Kidney capillary endothelial cell (primary cell): Measurements from ENCODE around the gene RPS14.

Experiments
- DNase-seq: peaks from one replicate; pipeline ENCODE4 v3.0.0-alpha.2; 2018; ENCODE audit warnings: low spot score

Gene RPS14

GRCh38 chr5:150399524-150400211 lies 49.9 kb downstream of the RPS14 start:
- no peak for DNase-seq

GRCh38 chr5:150398722-150399523 lies 50.6 kb downstream of the RPS14 start:
- DNase-seq = no peak

- no peak for DNase-seq
Observed at GRCh38 chr5:150397782-150398721, 51.5 kb downstream of the RPS14 start.

- no peak for DNase-seq
Observed at GRCh38 chr5:150397146-150397781, 52.3 kb downstream of the RPS14 start.

GRCh38 chr5:150396267-150396666 lies 53.3 kb downstream of the RPS14 start:
- no peak for DNase-seq

- no peak for DNase-seq
Observed at GRCh38 chr5:150395688-150395975, 53.9 kb downstream of the RPS14 start.

GRCh38 chr5:150394912-150395687 lies 54.4 kb downstream of the RPS14 start:
- no peak for DNase-seq

GRCh38 chr5:150394131-150394530 lies 55.4 kb downstream of the RPS14 start:
- no peak for DNase-seq

- DNase-seq = no peak
Observed at GRCh38 chr5:150393096-150393645, 56.4 kb downstream of the RPS14 start.

GRCh38 chr5:150392680-150393079 lies 56.9 kb downstream of the RPS14 start:
- no peak for DNase-seq
